Tibial nerve (tissue), 4 donors: ENCODE results near the gene ZNF335. TPM values are rescaled to one million over a fixed set of nuclear protein-coding genes. Genes with fewer than 3 reads are reported as not detected.
"Not testable (repeated sequence)": the region's sequence is repeated elsewhere in the genome, so short reads cannot be mapped to it uniquely, and the experiment has no call there.

Experiments
- DNase-seq, 2 donors: peaks; one replicate each; pipeline ENCODE4 v3.0.0-alpha.2; 2019; ENCODE audit warnings: low spot score in 2 of 2
- H3K27ac ChIP-seq, 4 donors: fragments of 200-600 bp; sonication (generic) in 3 of 4; one replicate each; pipeline ENCODE4 v1.5.1; 2017 to 2019; ENCODE audit warnings: mild to moderate bottlenecking in 1 of 4
- H3K27me3 ChIP-seq, 2 donors: fragments of 200-600 bp; sonication (generic) in 1 of 2; one replicate each; pipeline versions ENCODE4 v1.5.1 to v1.6.0; 2017 to 2019
- H3K36me3 ChIP-seq, 3 donors: fragments of 200-600 bp; sonication (generic); one replicate each; pipeline ENCODE4 v1.5.1; 2018 to 2019
- H3K4me1 ChIP-seq, 4 donors: fragments of 200-600 bp; sonication (generic) in 3 of 4; one replicate each; pipeline ENCODE4 v1.5.1; 2017 to 2019
- H3K4me3 ChIP-seq, 4 donors: fragments of 200-600 bp; sonication (generic) in 3 of 4; one replicate each; pipeline ENCODE4 v1.5.1; 2017 to 2019; ENCODE audit warnings: mild to moderate bottlenecking in 1 of 4, moderate library complexity in 1 of 4
- H3K9me3 ChIP-seq, 4 donors: fragments of 200-600 bp; sonication (generic) in 3 of 4; one replicate each; pipeline ENCODE4 v1.5.1; 2017 to 2019
- CTCF ChIP-seq, 5 experiments: fragments of 200-600 bp in 3 of 5; fragments of 450-650 bp in 2 of 5; sonication (generic) in 3 of 5; IDR thresholded peaks; one replicate each; pipeline ENCODE4 v1.5.1; 2016 to 2019; ENCODE audit warnings: antibody characterized with exemption in 5 of 5, mild to moderate bottlenecking in 3 of 5, moderate library complexity in 2 of 5
- EP300 ChIP-seq, 2 donors: sonication (generic); formaldehyde crosslinking; IDR thresholded peaks; one replicate each; pipeline ENCODE4 v1.6.1; 2017; ENCODE audit warnings: antibody characterized with exemption in 2 of 2, mild to moderate bottlenecking in 1 of 2
- POLR2A ChIP-seq, 2 donors: fragments of 450-650 bp; IDR thresholded peaks; one replicate each; pipeline ENCODE4 v1.6.1; 2017; ENCODE audit warnings: antibody characterized with exemption in 2 of 2, mild to moderate bottlenecking in 2 of 2, moderate library complexity in 2 of 2
- WGBS, 2 donors: methylation state at CpG; one replicate each; pipeline ENCODE4 v1.1.5; 2018; 5-methylcytosine and 5-hydroxymethylcytosine counted together
- total RNA-seq, 4 donors: library from RNA; depleted of rRNA; stranded (reverse); fragments of >200 nt; gene quantifications; one replicate each; pipeline ENCODE4 v1.1.0, GENCODE V29; 2016

The ZNF335 gene
- total RNA-seq, 4 donors from 2014 or later = 24.3 to 42.3 (median 28.6) TPM

- no peak for DNase-seq
These were observed 19.6 kb upstream of the ZNF335 start for GRCh38 chr20:45991616-45992015.

GRCh38 chr20:45988830-45989229 is 16.8 kb upstream of the ZNF335 start:
- H3K36me3 ChIP-seq, DNase-seq, H3K4me3 ChIP-seq, H3K4me1 ChIP-seq, H3K27ac ChIP-seq, H3K9me3 ChIP-seq: not testable (repeated sequence)
- 80 to 81% methylated on average over 6 of the region's 6 CpGs for whole genome bisulfite sequencing, 2 donors
- H3K27me3 ChIP-seq = peaks cover 0 to 58% of the 10 kb centered on the region in 2 donors

More at GRCh38 chr20:45991616-45992015, 19.6 kb upstream of the ZNF335 start:
- WGBS, 2 donors = 82 to 88% methylated on average over 3 of the region's 3 CpGs
- Histone ChIP-seq H3K36me3 (no peaks in the 10 kb centered on the region), H3K9me3 (no peaks in the 10 kb centered on the region), H3K27me3 (peaks cover 0 to 70% of the 10 kb centered on the region in 2 donors), H3K27ac (no peak overlapping the region), H3K4me1 (no peaks in the 10 kb centered on the region), H3K4me3 (no peak overlapping the region)
- TF ChIP-seq CTCF (IDR thresholded peaks at IDR 0.05) (no peak), POLR2A (IDR thresholded peaks at IDR 0.05) (no peak), EP300 (IDR thresholded peaks at IDR 0.05) (no peak)

- TF ChIP-seq POLR2A (IDR thresholded peaks at IDR 0.05) (no peak), EP300 (IDR thresholded peaks at IDR 0.05) (no peak), CTCF (IDR thresholded peaks at IDR 0.05) (peak; percentile 64 to 71 (median 68))
- Histone ChIP-seq H3K9me3 (no peaks in the 10 kb centered on the region), H3K36me3 (no peaks in the 10 kb centered on the region), H3K4me3 (no peak overlapping the region), H3K4me1 (no peaks in the 10 kb centered on the region), H3K27me3 (peaks cover 0 to 44% of the 10 kb centered on the region in 2 donors), H3K27ac (no peak overlapping the region)
- WGBS, 2 donors = 13 to 14% methylated on average over 12 to 15 of the region's 16 CpGs
- peak; percentile 39 to 66 for DNase-seq
These were observed 15.2 kb upstream of the ZNF335 start for GRCh38 chr20:45987108-45987780.

GRCh38 chr20:45985573-45985972 is 13.6 kb upstream of the ZNF335 start:
- WGBS, 2 donors = 64 to 66% methylated on average over 7 of the region's 7 CpGs
- Histone ChIP-seq H3K9me3 (no peaks in the 10 kb centered on the region), H3K27me3 (peaks cover 0 to 36% of the 10 kb centered on the region in 2 donors), H3K27ac (no peak overlapping the region), H3K4me3 (no peak overlapping the region), H3K36me3 (no peaks in the 10 kb centered on the region), H3K4me1 (no peaks in the 10 kb centered on the region)
- DNase-seq = no peak
- TF ChIP-seq POLR2A (IDR thresholded peaks at IDR 0.05) (no peak), CTCF (IDR thresholded peaks at IDR 0.05) (no peak), EP300 (IDR thresholded peaks at IDR 0.05) (no peak)

GRCh38 chr20:45983279-45983743 is 11.3 kb upstream of the ZNF335 start:
- DNase-seq = no peak
- Histone ChIP-seq H3K4me1 (no peaks in the 10 kb centered on the region), H3K4me3 (no peak overlapping the region), H3K36me3 (no peaks in the 10 kb centered on the region), H3K9me3 (no peaks in the 10 kb centered on the region), H3K27me3 (peaks cover 0 to 16% of the 10 kb centered on the region in 2 donors), H3K27ac (no peak overlapping the region)
- WGBS, 2 donors = 65 to 76% methylated on average over 7 of the region's 7 CpGs
- no peak for TF ChIP-seq POLR2A (IDR thresholded peaks at IDR 0.05)
- TF ChIP-seq CTCF (IDR thresholded peaks at IDR 0.05) = no peak
- no peak for TF ChIP-seq EP300 (IDR thresholded peaks at IDR 0.05)
